KMS-11 (cell line): ENCODE data around the gene MSI2.

Experiments
- H2AFZ ChIP-seq: fragments of 200-600 bp; sonication (generic); 2 replicates; pipeline ENCODE4 v1.6.1; 2016; ENCODE audit warnings: antibody characterized with exemption, mixed run types, low read depth
- H3K27ac ChIP-seq: fragments of 200-600 bp; sonication (generic); 2 replicates; pipeline ENCODE4 v1.6.1; 2016; ENCODE audit warnings: mild to moderate bottlenecking, mixed run types
- H3K27me3 ChIP-seq: fragments of 200-600 bp; sonication (generic); 2 replicates; pipeline ENCODE4 v1.6.1; 2017; ENCODE audit warnings: mild to moderate bottlenecking, low read depth, mixed run types, moderate library complexity; ENCODE audit not compliant: insufficient read depth
- H3K36me3 ChIP-seq: fragments of 200-600 bp; sonication (generic); 2 replicates; pipeline ENCODE4 v1.6.1; 2017; ENCODE audit warnings: mild to moderate bottlenecking, mixed run types; ENCODE audit not compliant: insufficient read depth
- H3K4me1 ChIP-seq: fragments of 200-600 bp; sonication (generic); 2 replicates; pipeline ENCODE4 v1.6.1; 2016; ENCODE audit warnings: mild to moderate bottlenecking, low read depth, mixed run types; ENCODE audit not compliant: poor library complexity, severe bottlenecking
- H3K4me2 ChIP-seq: fragments of 200-600 bp; sonication (generic); 2 replicates; pipeline ENCODE4 v1.7.0; 2016; ENCODE audit warnings: mild to moderate bottlenecking, mixed run types
- H3K4me3 ChIP-seq: fragments of 200-600 bp; sonication (generic); IDR thresholded peaks from 2 replicates; pipeline ENCODE4 v1.6.1; 2017; ENCODE audit warnings: low read depth, low read length, mixed read lengths; ENCODE audit not compliant: insufficient read depth
- H3K79me2 ChIP-seq: fragments of 200-600 bp; sonication (generic); 2 replicates; pipeline ENCODE4 v1.6.1; 2016; ENCODE audit warnings: low read depth, mixed run types; ENCODE audit not compliant: insufficient read depth
- H3K9ac ChIP-seq: fragments of 200-600 bp; sonication (generic); 2 replicates; pipeline ENCODE4 v1.6.1; 2016; ENCODE audit warnings: mild to moderate bottlenecking, mixed run types
- H4K20me1 ChIP-seq: fragments of 200-600 bp; sonication (generic); 2 replicates; pipeline ENCODE4 v1.6.1; 2016; ENCODE audit warnings: mild to moderate bottlenecking, mixed run types; ENCODE audit not compliant: insufficient read depth
- CTCF ChIP-seq: fragments of 200-600 bp; sonication (generic); conservative IDR thresholded peaks from 2 replicates; pipeline ENCODE4 v1.6.1; 2017; ENCODE audit warnings: low read depth, mild to moderate bottlenecking, antibody characterized with exemption, low read length, moderate library complexity, mixed read lengths

The MSI2 gene

GRCh38 chr17:57550668-57551315 lies 294.5 kb downstream of the MSI2 start:
- Histone ChIP-seq H3K4me2 (peak overlapping the region; percentile 88), H3K4me3 (no peak overlapping the region), H3K27ac (peak overlapping the region; percentile 66), H3K36me3 (no peaks in the 10 kb centered on the region), H3K4me1 (peaks cover 80% of the 10 kb centered on the region), H2AFZ (no peak overlapping the region), H3K27me3 (no peaks in the 10 kb centered on the region), H3K79me2 (peaks cover 37% of the 10 kb centered on the region; the same call in 1 of the 2 replicates), H3K9ac (peak overlapping the region; percentile 41), H4K20me1 (no peaks in the 10 kb centered on the region)
- no peak for TF ChIP-seq CTCF

GRCh38 chr17:57551321-57552079 lies 295.2 kb downstream of the MSI2 start:
- no peak for TF ChIP-seq CTCF
- peak overlapping the region; percentile 41 for H3K9ac ChIP-seq

GRCh38 chr17:57552114-57552624 lies 295.8 kb downstream of the MSI2 start:
- peaks cover 34% of the 10 kb centered on the region; the same call in 1 of the 2 replicates for H3K79me2 ChIP-seq

More at GRCh38 chr17:57551321-57552079, 295.2 kb downstream of the MSI2 start:
- H2AFZ ChIP-seq = no peak overlapping the region
- no peak overlapping the region for H3K4me3 ChIP-seq
- peaks cover 77% of the 10 kb centered on the region for H3K4me1 ChIP-seq
- H3K79me2 ChIP-seq = peaks cover 36% of the 10 kb centered on the region; the same call in 1 of the 2 replicates
- H4K20me1 ChIP-seq = no peaks in the 10 kb centered on the region
- H3K4me2 ChIP-seq = peak overlapping the region; percentile 88
- peak overlapping the region; percentile 66 for H3K27ac ChIP-seq
- no peaks in the 10 kb centered on the region for H3K27me3 ChIP-seq
- no peaks in the 10 kb centered on the region for H3K36me3 ChIP-seq

GRCh38 chr17:57553526-57553925 lies 297.2 kb downstream of the MSI2 start:
- H3K9ac ChIP-seq = no peak overlapping the region
- peaks cover 57% of the 10 kb centered on the region for H3K4me1 ChIP-seq
- no peak overlapping the region for H3K4me3 ChIP-seq
- H4K20me1 ChIP-seq = no peaks in the 10 kb centered on the region
- H3K79me2 ChIP-seq = peaks cover 34% of the 10 kb centered on the region; the same call in 1 of the 2 replicates
- H3K27me3 ChIP-seq = no peaks in the 10 kb centered on the region
- no peak overlapping the region for H3K4me2 ChIP-seq
- H3K36me3 ChIP-seq = no peaks in the 10 kb centered on the region
- no peak overlapping the region for H3K27ac ChIP-seq
- H2AFZ ChIP-seq = no peak overlapping the region
- no peak for TF ChIP-seq CTCF

More at GRCh38 chr17:57552114-57552624, 295.8 kb downstream of the MSI2 start:
- no peaks in the 10 kb centered on the region for H3K36me3 ChIP-seq
- H3K27ac ChIP-seq = peak overlapping the region; percentile 66; the same call in 1 of the 2 replicates
- no peak overlapping the region for H3K4me3 ChIP-seq
- peak overlapping the region; percentile 88 for H3K4me2 ChIP-seq
- H3K4me1 ChIP-seq = peaks cover 71% of the 10 kb centered on the region
- H4K20me1 ChIP-seq = no peaks in the 10 kb centered on the region
- H3K9ac ChIP-seq = peak overlapping the region; percentile 41; the same call in 1 of the 2 replicates
- H2AFZ ChIP-seq = no peak overlapping the region
- no peaks in the 10 kb centered on the region for H3K27me3 ChIP-seq
- no peak for TF ChIP-seq CTCF
